PFSK-1 (cell line): ENCODE data around the gene DDC.

Experiments used
- FOXP2 ChIP-seq: optimal IDR thresholded peaks from 2 replicates; pipeline ENCODE3; 2011; ENCODE audit warnings: borderline replicate concordance, control low read depth, inconsistent platforms; ENCODE audit not compliant: insufficient read depth; ENCODE audit errors: extremely low read length, extremely low read depth
- POLR2AphosphoS5 ChIP-seq: IDR thresholded peaks from 2 replicates; pipeline ENCODE4 v1.6.1; 2012; ENCODE audit warnings: low read depth, mild to moderate bottlenecking, control low read depth, low read length, moderate library complexity
- SIN3A ChIP-seq: IDR thresholded peaks from 2 replicates; pipeline ENCODE4 v1.6.1; 2012; ENCODE audit warnings: mild to moderate bottlenecking, low read length, moderate library complexity, borderline replicate concordance; ENCODE audit not compliant: insufficient read depth
- TAF1 ChIP-seq: IDR thresholded peaks from 2 replicates; pipeline ENCODE4 v1.6.1; 2012; ENCODE audit warnings: low read length, control low read depth, borderline replicate concordance; ENCODE audit not compliant: insufficient read depth
- TF ChIP-seq, protein P1 (sequence below), 2 experiments: IDR thresholded peaks; 2 replicates each; pipeline versions ENCODE4 v1.6.1 to v1.8.0; 2011 to 2012; ENCODE audit warnings: low read depth in 2 of 2, low read length in 2 of 2, control low read depth in 1 of 2, inconsistent platforms in 1 of 2, mild to moderate bottlenecking in 1 of 2, moderate library complexity in 1 of 2; ENCODE audit not compliant: insufficient read depth in 1 of 2

Gene DDC

DNA sequence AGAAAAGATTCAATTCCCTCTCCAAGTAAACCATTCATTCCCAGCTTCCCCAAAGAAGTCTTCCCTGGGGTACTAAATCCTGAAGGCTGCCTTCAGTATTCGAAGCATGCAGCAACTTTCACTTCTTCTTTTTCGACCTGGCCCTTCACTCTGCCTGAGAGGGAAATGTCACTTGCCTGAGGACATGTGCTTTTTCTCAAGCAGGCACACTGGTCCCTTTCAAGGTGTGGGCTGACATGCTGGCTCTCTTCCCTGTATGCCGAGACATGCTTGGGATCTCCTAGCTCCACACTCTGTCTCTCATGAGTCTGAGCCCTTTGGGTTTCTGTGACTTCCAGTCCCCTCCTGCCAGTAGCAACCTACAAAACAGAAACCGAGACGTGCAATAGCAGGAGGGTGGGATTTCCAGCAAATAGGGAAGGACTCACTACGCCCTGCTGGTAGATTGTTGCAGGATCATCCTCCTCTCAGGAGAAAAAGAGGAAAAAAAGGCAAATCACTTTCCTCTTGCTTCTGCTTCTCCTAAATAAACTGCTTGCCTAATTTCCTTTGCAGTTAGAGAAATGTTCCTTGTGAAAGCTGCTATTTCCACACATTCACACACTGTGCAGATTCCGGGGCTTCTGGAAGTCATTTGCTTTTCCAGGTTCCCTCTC, 148.6 kb downstream of the DDC start:
- TF ChIP-seq SIN3A, result no peak
- no peak for TF ChIP-seq FOXP2
- TF ChIP-seq TAF1, result no peak
- TF ChIP-seq, protein P1, sequence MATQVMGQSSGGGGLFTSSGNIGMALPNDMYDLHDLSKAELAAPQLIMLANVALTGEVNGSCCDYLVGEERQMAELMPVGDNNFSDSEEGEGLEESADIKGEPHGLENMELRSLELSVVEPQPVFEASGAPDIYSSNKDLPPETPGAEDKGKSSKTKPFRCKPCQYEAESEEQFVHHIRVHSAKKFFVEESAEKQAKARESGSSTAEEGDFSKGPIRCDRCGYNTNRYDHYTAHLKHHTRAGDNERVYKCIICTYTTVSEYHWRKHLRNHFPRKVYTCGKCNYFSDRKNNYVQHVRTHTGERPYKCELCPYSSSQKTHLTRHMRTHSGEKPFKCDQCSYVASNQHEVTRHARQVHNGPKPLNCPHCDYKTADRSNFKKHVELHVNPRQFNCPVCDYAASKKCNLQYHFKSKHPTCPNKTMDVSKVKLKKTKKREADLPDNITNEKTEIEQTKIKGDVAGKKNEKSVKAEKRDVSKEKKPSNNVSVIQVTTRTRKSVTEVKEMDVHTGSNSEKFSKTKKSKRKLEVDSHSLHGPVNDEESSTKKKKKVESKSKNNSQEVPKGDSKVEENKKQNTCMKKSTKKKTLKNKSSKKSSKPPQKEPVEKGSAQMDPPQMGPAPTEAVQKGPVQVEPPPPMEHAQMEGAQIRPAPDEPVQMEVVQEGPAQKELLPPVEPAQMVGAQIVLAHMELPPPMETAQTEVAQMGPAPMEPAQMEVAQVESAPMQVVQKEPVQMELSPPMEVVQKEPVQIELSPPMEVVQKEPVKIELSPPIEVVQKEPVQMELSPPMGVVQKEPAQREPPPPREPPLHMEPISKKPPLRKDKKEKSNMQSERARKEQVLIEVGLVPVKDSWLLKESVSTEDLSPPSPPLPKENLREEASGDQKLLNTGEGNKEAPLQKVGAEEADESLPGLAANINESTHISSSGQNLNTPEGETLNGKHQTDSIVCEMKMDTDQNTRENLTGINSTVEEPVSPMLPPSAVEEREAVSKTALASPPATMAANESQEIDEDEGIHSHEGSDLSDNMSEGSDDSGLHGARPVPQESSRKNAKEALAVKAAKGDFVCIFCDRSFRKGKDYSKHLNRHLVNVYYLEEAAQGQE (IDR thresholded peaks at IDR 0.05; ENCODE audit: insufficient read depth in 1 of 2, low read depth in 2 of 2, low read length in 2 of 2), result no peak
- TF ChIP-seq POLR2AphosphoS5, result no peak

DNA sequence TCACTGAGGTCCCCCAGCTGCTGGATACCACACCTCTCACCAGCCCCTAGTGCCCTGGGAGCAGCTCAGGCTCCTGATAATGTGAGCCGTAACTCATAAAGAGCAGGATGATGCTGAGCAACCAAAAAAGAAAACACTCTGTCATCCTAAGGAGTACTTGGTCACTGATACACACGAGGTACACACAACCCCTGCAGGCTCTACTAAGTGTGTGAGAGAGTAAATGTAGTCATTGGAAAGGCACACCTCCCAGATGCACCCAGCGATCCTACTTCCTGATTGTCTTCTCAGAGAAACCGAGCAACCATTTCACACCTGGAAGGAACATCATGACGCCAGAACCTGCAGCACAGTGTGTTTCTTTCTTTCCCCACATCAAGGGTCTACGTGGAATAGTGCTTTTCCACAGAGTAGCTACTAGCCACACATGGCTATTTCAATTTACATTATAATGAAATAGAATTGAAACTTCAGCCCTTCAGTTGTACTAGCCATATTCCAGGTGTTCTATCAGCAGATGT, 149.3 kb downstream of the DDC start:
- TF ChIP-seq SIN3A, result no peak
- no peak for TF ChIP-seq FOXP2
- TF ChIP-seq TAF1, result no peak

DNA sequence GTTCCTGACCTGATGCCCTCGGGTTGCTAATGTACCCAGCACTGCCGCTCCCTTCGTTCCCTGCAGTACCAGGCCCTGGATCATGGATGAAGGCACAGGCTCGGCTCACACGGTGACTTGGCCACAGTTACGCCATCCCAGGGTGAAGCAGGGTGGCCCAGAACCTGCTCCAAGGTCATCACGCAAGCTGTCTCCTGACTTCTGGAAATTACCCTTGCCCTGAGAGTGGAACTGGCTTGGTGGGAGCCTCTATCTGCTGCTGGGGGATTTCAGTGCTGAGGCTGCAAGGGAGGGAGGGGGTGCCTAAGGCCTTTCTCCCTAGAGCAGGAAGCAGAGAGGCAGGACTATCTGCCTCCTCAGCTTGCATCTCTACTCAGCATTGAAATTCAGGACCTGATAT, 151.6 kb downstream of the DDC start:
- TF ChIP-seq POLR2AphosphoS5 (no peak), TAF1 (no peak), FOXP2 (no peak), SIN3A (no peak)
- TF ChIP-seq, protein P1 (IDR thresholded peaks at IDR 0.05; ENCODE audit: insufficient read depth in 1 of 2, low read depth in 2 of 2, low read length in 2 of 2), result no peak

DNA sequence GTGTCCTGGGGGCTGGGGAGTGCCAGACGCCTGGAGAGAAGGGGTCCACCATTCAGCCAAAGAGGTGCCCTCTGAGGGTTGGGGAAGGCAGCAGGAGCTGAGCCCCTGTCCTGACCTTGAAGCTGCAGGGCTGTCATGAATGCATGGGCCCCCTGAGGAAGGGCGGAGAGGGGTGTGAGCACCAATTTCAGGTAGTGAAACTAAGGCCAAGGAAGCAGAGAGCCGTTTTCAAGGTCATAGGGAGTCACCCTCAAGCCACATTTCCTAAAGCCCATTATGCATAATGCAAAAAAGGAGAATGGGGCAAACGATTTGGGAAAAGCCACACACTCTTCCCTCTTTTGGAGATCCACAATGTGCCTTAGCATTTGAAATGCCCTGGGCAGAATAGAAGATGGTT, 152.2 kb downstream of the DDC start:
- TF ChIP-seq POLR2AphosphoS5 (no peak), SIN3A (no peak), TAF1 (no peak), FOXP2 (no peak)
- TF ChIP-seq, protein P1 (IDR thresholded peaks at IDR 0.05; ENCODE audit: insufficient read depth in 1 of 2, low read depth in 2 of 2, low read length in 2 of 2), result no peak

DNA sequence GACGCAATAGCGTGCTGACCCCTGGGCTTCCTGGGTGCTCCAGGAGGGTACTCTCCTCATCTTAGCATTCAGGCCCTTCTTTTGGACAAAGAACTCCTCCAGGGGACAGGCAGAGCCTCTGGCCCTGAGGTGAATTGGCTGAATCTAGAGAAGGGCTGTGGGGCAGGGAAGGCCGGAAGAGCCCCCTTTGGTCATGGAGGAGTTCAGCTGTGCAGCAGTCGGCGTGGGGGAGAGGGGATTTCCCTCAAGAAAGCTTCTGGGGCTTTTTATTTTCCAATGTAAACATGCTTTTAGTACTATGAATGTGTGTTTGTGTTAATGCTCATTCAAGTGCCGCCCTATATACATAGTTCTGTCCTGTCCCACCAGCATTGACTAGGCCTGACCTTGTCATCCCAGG, 153.9 kb downstream of the DDC start:
- TF ChIP-seq TAF1 (no peak), SIN3A (no peak), FOXP2 (no peak), POLR2AphosphoS5 (no peak)
- TF ChIP-seq, protein P1 (IDR thresholded peaks at IDR 0.05; ENCODE audit: insufficient read depth in 1 of 2, low read depth in 2 of 2, low read length in 2 of 2), result no peak
